IPS-18c (cell line): ENCODE data around the gene ADCYAP1R1.
A peak's percentile ranks its signal among the peaks of the same experiment; 100 is the strongest.

ENCODE experiments used
- H3K4me3 ChIP-seq: 2 replicates; pipeline ENCODE4 v1.7.0; 2013; ENCODE audit warnings: low read depth, mild to moderate bottlenecking, low read length, moderate library complexity; ENCODE audit not compliant: insufficient read depth
- H3K9me3 ChIP-seq: one replicate; pipeline ENCODE4 v1.6.1; 2013; ENCODE audit warnings: mild to moderate bottlenecking, low read length, moderate library complexity; ENCODE audit not compliant: control insufficient read depth, insufficient read depth

Gene ADCYAP1R1

DNA sequence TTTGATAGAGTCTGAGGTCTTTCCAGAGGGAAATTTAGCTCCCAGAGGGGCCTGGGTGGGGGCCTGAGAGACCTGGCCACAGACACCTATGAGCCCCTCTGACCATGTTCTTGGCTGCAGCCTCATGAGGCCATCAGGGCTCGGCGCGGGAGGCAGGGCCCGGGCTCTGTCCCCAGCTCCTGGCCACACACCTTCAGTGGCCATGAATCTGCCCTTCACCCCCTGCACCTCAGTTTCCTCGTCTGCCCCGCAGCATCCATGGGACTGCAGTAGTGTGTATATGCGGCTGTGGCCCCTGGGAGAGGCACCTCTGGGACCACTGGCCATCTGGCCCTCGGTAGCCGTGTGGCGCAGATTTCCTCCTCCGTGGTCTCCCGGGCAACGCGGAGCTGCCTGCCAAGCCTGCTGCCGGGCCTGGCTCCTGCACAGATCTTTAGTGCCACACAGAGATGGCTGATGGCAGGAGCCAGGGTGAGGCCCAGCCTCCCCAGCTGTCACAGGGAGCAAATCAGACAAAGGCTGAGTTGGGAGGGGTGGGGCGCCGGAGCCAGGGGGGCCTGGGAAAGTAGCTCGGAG, 23.6 kb upstream of the ADCYAP1R1 start:
- H3K4me3 ChIP-seq: no peak overlapping the region
- H3K9me3 ChIP-seq: no peaks in the 10 kb centered on the region

DNA sequence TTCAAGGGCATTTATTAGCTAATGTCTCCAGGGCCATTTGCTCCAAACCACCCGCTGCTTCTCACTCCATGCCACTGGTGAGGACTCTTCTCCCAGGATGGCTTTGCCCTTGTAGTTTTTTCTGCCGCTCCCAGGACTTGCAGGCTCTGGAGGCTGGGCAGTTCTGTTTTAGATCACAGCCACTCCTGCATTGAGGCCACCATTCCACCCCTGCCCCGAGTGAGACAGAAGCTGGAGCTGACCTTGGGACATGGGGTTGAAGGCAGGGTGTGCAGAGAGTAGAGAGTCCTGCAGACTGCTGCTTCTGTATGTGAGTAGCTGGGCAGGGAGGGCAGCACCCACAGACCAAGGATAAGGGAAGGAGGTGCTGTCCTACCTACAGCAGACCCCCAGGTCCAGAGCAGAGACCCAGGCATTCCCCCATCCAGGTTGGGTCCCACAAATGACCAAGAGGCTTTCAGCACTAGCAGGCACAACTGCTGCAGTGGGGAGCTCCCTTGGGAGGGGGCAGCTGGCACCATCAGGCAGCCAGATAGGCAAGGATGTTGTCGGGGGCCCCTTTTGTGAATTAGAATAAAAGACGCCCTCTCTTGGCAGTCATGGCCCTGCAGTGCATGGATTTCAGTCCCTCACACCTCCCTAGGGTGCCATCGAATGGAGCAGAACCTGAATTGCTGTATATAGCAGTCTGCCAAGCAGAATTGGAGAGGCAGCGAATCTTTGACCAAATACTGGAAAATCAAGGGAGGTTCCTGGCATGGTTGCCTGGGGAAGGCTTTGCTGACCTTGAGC, 22.7 kb upstream of the ADCYAP1R1 start:
- Histone ChIP-seq H3K4me3 (no peak overlapping the region), H3K9me3 (no peaks in the 10 kb centered on the region)

DNA sequence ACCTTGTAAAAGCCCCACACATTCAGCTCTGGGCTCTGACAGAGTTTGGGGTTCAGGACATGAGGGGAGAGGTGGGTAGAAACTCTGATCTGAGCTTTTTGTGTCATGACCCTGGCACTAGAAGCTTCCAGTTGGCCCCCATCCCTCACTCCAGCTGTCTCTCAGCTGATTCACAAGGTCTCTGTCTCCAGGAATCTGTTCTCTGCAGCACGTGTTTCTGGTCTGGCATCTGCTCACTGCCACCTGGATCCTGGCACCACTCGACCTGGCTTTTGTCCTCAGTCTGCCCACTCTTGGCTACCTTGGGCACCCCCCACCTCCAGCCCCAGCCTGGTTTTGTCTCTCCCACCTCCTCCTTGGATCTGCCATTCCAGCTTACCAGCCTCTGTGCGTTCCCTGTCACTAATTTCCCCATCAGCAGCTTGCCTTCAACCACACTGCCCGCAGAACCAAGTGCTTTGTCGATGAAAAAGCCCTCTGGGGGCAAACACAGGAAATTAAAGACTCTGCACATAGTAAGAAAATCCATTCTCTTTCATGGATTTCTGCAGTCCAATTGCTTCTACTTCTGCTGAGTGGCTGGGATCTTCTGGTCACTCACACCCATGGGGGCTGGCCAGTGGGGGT, 18.3 kb upstream of the ADCYAP1R1 start:
- Histone ChIP-seq H3K4me3 (no peak overlapping the region), H3K9me3 (no peaks in the 10 kb centered on the region)

- Histone ChIP-seq H3K4me3 (no peak overlapping the region), H3K9me3 (no peaks in the 10 kb centered on the region)
Observed at GRCh38 chr7:31036924-31037323, 15.2 kb upstream of the ADCYAP1R1 start.

GRCh38 chr7:31043051-31043471, 9.0 kb upstream of the ADCYAP1R1 start:
- no peak overlapping the region for H3K4me3 ChIP-seq

DNA sequence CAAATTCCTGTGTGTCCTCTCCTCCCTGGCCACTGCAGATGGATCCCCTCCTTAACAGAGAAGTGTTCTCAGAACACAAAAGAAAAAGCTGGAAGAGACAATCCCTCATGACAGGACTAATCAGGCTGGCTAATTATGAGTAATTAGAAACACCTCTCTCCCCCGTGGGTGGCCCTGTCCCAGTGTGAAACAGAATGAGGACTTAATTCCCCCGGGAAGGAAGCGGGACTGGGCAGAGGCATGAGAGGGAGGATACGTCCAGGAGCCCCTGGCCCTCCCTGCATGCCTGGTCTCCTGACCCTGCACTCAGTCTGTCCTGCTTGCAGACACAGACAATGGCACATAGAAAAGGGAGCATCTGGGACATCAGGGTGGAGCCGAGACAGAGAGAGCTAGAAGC, 7.6 kb upstream of the ADCYAP1R1 start:
- no peaks in the 10 kb centered on the region for H3K9me3 ChIP-seq
- H3K4me3 ChIP-seq: no peak overlapping the region

More at GRCh38 chr7:31043051-31043471, 9.0 kb upstream of the ADCYAP1R1 start:
- no peaks in the 10 kb centered on the region for H3K9me3 ChIP-seq

GRCh38 chr7:31046723-31047122, 5.4 kb upstream of the ADCYAP1R1 start:
- Histone ChIP-seq H3K9me3 (no peaks in the 10 kb centered on the region), H3K4me3 (no peak overlapping the region)

DNA sequence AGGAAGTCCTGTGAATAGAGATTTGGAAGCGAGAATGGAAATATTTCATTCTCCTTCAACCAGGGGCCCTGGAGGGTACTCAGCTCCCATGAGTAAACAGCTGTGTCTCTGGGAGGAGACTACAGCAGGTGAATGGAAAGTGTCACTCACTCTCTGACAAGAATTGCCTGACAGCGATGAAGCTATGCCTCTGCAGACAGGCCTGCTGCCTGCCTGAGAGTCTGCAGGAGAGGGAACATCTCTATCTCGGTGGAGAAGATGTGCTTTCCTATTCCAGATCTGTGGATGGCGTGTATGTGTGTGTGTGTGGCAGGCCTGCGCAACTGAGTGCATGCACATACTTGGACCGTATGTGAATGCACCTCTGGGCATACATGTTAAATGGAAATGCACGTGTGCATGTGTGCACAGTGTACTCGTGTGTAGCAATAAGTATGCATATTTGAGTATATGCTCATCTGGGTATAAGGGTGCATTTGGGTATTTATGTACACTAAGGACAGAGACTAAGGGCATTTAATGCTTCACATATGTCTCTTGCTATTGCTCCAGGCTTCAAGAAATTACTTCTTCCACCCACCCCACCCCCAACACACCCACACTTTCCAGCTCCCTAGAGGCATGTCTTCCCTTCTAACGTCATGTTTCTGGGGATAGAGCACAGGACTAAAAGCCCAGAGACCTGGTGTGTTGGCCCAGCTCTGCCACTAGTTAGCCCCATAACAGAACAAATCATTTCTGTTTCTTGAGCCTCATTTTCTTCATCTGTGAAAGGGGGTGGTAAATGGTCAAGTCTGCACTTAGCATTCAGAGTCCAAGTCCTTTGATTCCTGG, 4.6 kb upstream of the ADCYAP1R1 start:
- Histone ChIP-seq H3K4me3 (no peak overlapping the region), H3K9me3 (no peaks in the 10 kb centered on the region)

DNA sequence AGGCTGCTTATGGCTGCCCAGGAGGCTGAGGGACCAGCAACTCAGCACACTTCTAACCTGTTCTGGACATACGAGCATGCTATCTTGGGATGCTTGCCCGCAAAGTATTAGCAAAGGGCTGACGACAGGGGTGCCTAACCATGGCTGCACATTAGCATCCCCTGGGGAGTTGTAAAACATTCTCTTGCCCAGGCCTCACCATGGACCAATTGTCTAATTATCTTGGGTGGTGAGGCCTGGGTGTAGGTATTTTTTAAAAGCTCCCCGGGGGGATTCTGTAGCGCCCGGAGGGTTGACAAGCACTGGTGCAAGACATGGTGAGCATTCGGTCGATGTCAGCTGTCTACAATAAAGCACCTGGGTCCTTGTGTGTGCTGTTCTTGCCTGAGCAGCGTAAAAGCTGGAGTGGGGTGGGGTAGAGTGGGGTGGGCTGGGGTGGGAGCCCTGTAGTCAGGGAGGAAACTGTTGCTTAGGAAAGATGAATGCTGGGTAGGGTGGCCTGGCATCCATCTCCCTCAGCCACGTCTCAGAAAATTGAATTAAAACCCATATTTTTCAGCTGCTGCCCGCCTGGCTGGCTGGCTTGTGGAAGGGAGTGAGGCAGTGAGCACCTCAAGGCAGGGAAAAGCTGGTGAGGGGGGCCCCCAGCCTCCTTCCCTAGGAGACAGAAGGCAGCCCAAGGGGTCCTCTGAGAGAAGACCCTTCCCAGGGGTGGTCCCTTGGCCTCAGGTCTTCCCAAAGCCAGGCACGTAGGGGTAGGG, 2.9 kb upstream of the ADCYAP1R1 start:
- H3K4me3 ChIP-seq: no peak overlapping the region
- no peaks in the 10 kb centered on the region for H3K9me3 ChIP-seq

- H3K9me3 ChIP-seq: no peaks in the 10 kb centered on the region
- H3K4me3 ChIP-seq: peak overlapping the region; percentile 66
Observed at GRCh38 chr7:31052487-31052840, 356 bp downstream of the ADCYAP1R1 start.

- Histone ChIP-seq H3K4me3 (peak overlapping the region; percentile 66), H3K9me3 (no peaks in the 10 kb centered on the region)
Observed at GRCh38 chr7:31052841-31053601, 913 bp downstream of the ADCYAP1R1 start.

DNA sequence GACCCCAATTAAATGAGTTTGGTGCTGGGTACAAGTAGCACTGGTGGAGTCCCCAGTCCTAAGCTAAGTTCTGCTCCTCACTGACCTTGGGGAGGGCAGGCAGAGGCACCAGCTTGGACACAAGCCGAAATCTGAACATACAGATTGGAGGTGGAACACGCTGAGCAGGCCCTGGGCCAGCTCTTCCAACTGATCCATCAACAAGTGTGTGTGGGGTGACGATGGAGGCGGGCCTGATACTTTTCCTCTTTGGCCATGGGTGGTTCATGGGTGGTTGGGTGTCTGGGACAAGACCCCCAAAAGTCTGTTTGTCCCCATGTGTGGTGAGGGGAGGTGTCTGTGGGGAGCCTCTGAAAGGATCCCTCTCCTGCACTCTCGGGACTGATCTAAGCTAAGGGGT, 1.9 kb downstream of the ADCYAP1R1 start:
- no peak overlapping the region for H3K4me3 ChIP-seq
- no peaks in the 10 kb centered on the region for H3K9me3 ChIP-seq

DNA sequence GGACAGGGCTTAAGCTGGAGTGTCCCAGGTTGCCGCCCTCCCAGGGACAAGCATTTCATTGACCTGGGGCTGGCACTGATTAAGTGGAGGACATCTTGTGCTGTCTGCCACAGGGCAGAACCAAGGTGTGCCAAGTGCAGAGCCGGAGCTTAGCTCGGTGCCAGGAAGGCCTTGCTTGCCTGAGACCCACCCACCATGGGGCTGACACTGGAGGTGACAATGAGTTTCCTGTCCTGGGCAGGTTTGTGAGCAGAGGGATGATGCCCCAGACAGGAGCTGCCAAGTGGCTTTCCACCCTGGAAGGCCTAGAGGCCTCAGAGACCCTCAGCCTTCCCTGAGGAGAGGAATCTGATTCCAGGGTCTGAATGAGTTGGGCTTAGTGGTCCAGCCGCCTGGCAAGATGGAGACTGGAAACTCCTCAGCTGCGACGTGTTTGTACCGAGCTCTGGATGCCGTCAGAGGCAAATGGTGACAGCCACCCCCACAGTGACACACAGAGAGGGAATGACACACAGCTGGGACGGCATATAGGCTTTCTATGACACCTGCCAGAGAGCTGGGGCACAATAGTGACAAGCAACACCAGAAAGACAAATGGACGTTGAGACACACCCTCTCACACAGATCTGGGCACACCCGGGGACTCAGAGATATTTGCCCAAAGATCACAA, 2.6 kb downstream of the ADCYAP1R1 start:
- Histone ChIP-seq H3K4me3 (no peak overlapping the region), H3K9me3 (no peaks in the 10 kb centered on the region)

- H3K4me3 ChIP-seq: no peak overlapping the region
- H3K9me3 ChIP-seq: no peaks in the 10 kb centered on the region
Observed at GRCh38 chr7:31055471-31055870, 3.4 kb downstream of the ADCYAP1R1 start.

GRCh38 chr7:31056775-31057346, 4.8 kb downstream of the ADCYAP1R1 start:
- Histone ChIP-seq H3K4me3 (no peak overlapping the region), H3K9me3 (no peaks in the 10 kb centered on the region)

GRCh38 chr7:31058122-31058521, 6.0 kb downstream of the ADCYAP1R1 start:
- H3K4me3 ChIP-seq: no peak overlapping the region

More at GRCh38 chr7:31058122-31058521, 6.0 kb downstream of the ADCYAP1R1 start:
- no peaks in the 10 kb centered on the region for H3K9me3 ChIP-seq
